ENCODE results near the gene GTF2H1. TPM values are rescaled to one million over a fixed set of nuclear protein-coding genes. Genes with fewer than 3 reads are reported as not detected.
"Not testable (repeated sequence)": the region's sequence is repeated elsewhere in the genome, so short reads cannot be mapped to it uniquely, and the experiment has no call there.

Gene GTF2H1
- total RNA-seq, 2 donors from 2014 or later = 48.9 to 54.2 TPM

DNA sequence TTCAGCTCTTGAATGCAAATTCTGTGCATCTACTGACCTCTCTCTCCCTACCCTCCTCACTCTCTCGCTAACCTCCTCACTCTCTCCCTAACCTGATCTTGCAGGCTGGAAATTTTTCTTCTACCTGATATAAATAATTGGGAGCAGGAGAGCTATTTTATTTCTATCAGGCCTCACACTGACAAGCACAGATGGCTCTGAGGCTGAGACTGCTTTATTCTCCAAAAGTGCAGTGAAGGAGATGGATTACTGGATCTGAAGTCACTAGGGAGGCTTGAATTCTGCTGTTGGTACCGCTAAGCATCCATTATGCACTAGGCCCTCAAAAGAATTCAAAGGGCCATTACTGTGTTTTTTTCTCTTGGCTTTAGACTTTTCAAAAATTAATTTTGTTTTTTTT is 52.6 kb downstream of the GTF2H1 start:
- no peaks in the 10 kb centered on the region for H3K4me1 Mint-ChIP-seq
- no peaks in the 10 kb centered on the region for H3K27me3 Mint-ChIP-seq
- no peaks in the 10 kb centered on the region for H3K36me3 Mint-ChIP-seq (ENCODE audit: low read depth)
- ATAC-seq (replicated peaks) = no peak
- no peak overlapping the region for H3K27ac Mint-ChIP-seq
- H3K9me3 Mint-ChIP-seq = no peaks in the 10 kb centered on the region
- no peak overlapping the region for H3K4me3 Mint-ChIP-seq

DNA sequence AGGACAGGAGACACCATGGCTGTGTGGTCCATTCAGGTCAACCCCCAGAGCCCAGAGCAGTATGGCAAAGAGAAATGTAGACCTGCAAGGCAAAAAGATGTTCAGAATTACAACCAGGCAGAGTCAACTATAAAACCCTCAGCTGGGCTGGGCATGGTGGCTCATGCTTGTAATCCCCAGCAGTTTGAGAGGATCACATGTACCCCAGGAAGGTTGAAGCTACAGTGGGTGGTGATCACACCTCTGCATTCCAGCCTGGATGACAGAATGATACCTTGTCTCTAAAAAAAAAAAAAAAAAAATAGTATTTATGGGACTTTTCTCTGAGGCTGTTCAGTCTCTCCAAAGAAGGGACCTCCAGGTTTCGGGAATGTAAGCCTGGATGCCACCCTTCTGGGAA is 53.6 kb downstream of the GTF2H1 start:
- ATAC-seq (replicated peaks) = no peak
- Mint-ChIP-seq H3K27me3 (no peaks in the 10 kb centered on the region), H3K36me3 (ENCODE audit: low read depth) (no peaks in the 10 kb centered on the region), H3K27ac (no peak overlapping the region), H3K9me3 (no peaks in the 10 kb centered on the region), H3K4me3 (no peak overlapping the region), H3K4me1 (no peaks in the 10 kb centered on the region)

DNA sequence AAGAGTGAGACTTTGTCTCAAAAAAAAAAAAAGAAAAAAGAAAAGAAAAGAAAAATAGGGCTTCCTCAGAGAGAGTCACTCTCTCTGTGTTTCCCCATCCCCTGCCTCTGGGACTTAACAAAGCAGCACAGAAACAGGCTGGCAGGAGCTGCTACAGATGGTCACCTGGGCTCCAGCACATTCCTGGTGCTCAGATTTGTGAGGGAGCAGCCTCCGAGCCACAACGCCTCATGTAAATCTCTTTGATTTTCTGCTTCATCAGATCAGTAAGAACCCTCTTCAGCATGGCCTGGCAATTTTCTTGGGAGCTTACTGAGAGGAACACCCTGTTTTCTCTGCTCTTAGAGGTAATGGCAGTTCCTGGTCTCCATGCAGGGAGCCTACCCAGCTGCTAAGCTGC is 56.8 kb downstream of the GTF2H1 start:
- ATAC-seq (replicated peaks) = no peak
- no peak overlapping the region for H3K4me3 Mint-ChIP-seq
- H3K36me3 Mint-ChIP-seq (ENCODE audit: low read depth) = no peaks in the 10 kb centered on the region
- H3K27me3 Mint-ChIP-seq = no peaks in the 10 kb centered on the region
- H3K4me1 Mint-ChIP-seq = peaks cover 11% of the 10 kb centered on the region
- no peak overlapping the region for H3K27ac Mint-ChIP-seq
- H3K9me3 Mint-ChIP-seq = no peaks in the 10 kb centered on the region

GRCh38 chr11:18383388-18384156 is 61.2 kb downstream of the GTF2H1 start:
- Mint-ChIP-seq H3K4me3 (peak overlapping the region; percentile 78), H3K4me1 (peaks cover 24% of the 10 kb centered on the region), H3K27ac (peak overlapping the region; percentile 93), H3K9me3 (no peaks in the 10 kb centered on the region), H3K27me3 (no peaks in the 10 kb centered on the region), H3K36me3 (ENCODE audit: low read depth) (no peaks in the 10 kb centered on the region)
- peak; percentile 95 for ATAC-seq (replicated peaks)

- Mint-ChIP-seq H3K4me3 (peak overlapping the region; percentile 78), H3K27ac (peak overlapping the region; percentile 93), H3K36me3 (ENCODE audit: low read depth) (no peaks in the 10 kb centered on the region), H3K4me1 (peaks cover 24% of the 10 kb centered on the region), H3K9me3 (no peaks in the 10 kb centered on the region), H3K27me3 (no peaks in the 10 kb centered on the region)
- peak; percentile 31 for ATAC-seq (replicated peaks)
These were observed 61.8 kb downstream of the GTF2H1 start for GRCh38 chr11:18384157-18384641.

- Mint-ChIP-seq H3K4me3 (no peak overlapping the region), H3K36me3 (ENCODE audit: low read depth) (peaks cover 14% of the 10 kb centered on the region), H3K4me1 (peaks cover 27% of the 10 kb centered on the region), H3K27me3 (no peaks in the 10 kb centered on the region), H3K9me3 (no peaks in the 10 kb centered on the region), H3K27ac (no peak overlapping the region)
- no peak for ATAC-seq (replicated peaks)
These were observed 67.7 kb downstream of the GTF2H1 start for GRCh38 chr11:18390088-18390487.

DNA sequence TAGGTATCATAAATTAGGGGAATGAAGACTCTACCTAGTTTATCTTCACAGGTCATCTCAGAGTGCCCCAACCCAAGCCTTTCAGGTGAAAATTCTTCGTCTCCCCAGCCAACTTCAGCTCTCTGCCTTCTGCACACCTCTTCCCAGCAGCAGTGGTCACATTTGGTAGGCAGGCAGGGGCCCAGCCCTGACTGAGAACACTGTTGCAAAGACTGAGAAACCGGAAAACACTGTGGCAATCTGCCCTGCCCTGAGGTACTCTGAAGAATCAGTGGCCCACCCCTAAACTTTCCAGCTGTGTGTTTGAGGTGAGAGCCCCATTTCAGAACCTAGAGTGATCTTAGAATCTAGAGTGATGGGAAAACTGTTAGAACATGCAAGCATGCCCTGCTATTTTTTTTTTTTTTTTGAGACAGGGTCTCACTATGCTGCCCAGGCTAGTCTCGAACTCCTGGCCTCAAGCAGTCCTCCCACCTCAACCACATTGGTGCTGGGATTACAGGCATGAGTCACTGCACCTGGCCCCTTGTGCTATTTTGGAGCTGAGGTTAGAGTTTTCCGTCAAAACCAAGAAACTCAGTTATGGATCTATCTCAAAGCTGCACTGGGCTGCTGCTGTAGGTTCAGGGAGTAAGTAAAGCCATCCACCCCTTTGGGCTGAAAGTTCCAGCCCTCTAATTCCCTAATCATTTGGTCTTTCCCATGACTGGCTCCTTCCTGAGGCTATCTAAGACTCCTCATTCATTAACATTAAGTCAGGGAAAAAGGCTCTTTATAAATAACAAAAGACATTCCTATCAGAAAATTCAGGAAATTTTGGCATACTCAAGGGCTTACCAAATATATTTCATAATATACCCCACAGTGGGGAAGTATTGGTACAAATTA is 70.3 kb downstream of the GTF2H1 start:
- peak overlapping the region; percentile 96 for H3K4me3 Mint-ChIP-seq
- ATAC-seq (replicated peaks) = no peak
- no peaks in the 10 kb centered on the region for H3K27me3 Mint-ChIP-seq
- H3K4me1 Mint-ChIP-seq = peaks cover 18% of the 10 kb centered on the region
- no peaks in the 10 kb centered on the region for H3K9me3 Mint-ChIP-seq
- peak overlapping the region; percentile 89 for H3K27ac Mint-ChIP-seq
- peaks cover 40% of the 10 kb centered on the region for H3K36me3 Mint-ChIP-seq (ENCODE audit: low read depth)

DNA sequence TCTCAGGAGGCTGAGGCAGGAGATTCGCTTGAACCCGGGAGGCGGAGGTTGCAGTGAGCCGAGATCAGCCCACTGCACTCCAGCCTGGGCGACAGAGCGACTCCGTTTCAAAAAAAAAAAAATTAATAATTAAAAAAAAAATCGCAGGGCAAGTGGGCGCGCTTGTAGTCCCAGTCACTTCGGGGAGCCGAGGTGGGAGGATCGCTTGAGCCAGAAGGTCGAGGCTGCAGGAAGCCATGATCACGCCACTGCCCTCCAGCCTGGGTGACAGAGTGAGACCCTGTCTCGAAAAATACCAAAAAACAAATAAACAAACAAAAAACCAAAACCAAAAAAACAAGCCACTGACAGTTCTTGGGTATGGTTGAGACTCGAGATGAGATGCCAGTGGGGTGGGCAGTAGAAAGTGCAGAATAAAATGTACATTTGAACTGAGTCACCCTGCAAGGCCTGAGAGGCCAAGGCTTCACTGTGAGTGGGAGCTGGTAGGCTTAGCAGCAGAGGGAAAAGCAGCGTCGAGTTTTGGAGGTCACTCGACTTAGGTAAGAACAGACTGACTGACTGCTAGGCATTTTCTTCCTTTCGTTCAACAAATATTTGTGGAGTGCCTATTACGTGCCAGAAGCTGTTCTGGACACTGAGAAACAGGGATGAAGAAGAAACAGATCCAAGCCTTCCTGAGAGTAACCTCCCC is 71.4 kb downstream of the GTF2H1 start:
- peak; percentile 49 for ATAC-seq (replicated peaks)
- Mint-ChIP-seq H3K4me3 (peak overlapping the region; percentile 96), H3K4me1 (peaks cover 22% of the 10 kb centered on the region), H3K27ac (peak overlapping the region; percentile 99), H3K36me3 (ENCODE audit: low read depth) (peaks cover 51% of the 10 kb centered on the region), H3K9me3 (no peaks in the 10 kb centered on the region), H3K27me3 (no peaks in the 10 kb centered on the region)

- ATAC-seq (replicated peaks) = peak; percentile 85
- H3K4me1 Mint-ChIP-seq = peaks cover 29% of the 10 kb centered on the region
- H3K36me3 Mint-ChIP-seq (ENCODE audit: low read depth) = peaks cover 58% of the 10 kb centered on the region
- H3K9me3 Mint-ChIP-seq = no peaks in the 10 kb centered on the region
- peak within 1 kb of the TSS; percentile 99 for H3K27ac Mint-ChIP-seq
- H3K27me3 Mint-ChIP-seq = no peaks in the 10 kb centered on the region
- peak within 1 kb of the TSS; percentile 96 for H3K4me3 Mint-ChIP-seq
These were observed 72.0 kb downstream of the GTF2H1 start, which contains the start of gene LDHA for GRCh38 chr11:18394275-18394927. LDHA (plus strand) TSS chr11:18394563; CDS start chr11:18396843, 2,280 bp downstream.

DNA sequence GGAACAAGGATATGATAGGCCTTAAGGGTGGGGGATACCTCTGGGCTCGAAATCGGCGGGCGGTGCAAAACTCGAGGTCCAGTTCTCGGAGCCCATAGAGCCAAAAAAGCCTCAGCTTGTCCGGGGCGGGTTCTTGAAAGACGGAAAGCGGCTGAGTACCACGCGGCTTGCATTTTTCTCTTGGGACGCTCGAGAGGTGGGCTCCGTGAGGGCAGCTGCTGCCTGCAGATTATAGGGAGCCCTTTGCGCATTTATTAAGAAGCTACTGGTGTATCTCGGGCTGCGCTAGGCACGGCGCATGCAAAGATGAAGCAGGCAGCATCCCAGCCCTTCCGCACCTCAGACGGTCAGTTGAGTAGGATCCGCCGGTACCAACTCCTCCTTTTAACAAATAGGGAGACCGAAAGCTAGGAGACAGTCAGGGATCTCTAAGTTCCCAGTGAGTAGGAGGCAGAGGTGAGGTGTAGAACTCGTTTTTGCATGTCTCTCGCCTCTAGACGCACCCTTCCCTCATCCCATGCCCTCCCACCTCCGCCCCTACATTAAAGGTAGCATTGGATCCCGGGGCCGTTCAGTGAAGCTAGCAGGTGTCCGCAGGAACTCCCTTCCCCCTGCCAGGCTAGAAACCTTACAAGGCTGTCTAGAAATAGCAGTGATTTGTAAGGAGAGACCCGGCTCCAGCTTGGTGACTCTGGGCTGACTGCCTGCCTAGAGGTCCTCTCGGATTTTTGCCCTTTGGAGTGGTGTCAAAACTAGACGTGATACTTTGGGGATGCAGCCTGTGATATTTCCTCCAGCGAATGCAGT is 72.8 kb downstream of the GTF2H1 start:
- Mint-ChIP-seq H3K36me3 (ENCODE audit: low read depth) (peaks cover 65% of the 10 kb centered on the region), H3K9me3 (no peaks in the 10 kb centered on the region), H3K4me3 (peak overlapping the region; percentile 96), H3K4me1 (peaks cover 30% of the 10 kb centered on the region), H3K27ac (peak overlapping the region; percentile 99), H3K27me3 (no peaks in the 10 kb centered on the region)
- no peak for ATAC-seq (replicated peaks)

GRCh38 chr11:18395735-18396504 is 73.6 kb downstream of the GTF2H1 start:
- peak overlapping the region; percentile 96 for H3K4me3 Mint-ChIP-seq
- peak; percentile 48 for ATAC-seq (replicated peaks)
- peak overlapping the region; percentile 99 for H3K27ac Mint-ChIP-seq
- H3K36me3 Mint-ChIP-seq (ENCODE audit: low read depth) = peaks cover 73% of the 10 kb centered on the region
- peaks cover 30% of the 10 kb centered on the region for H3K4me1 Mint-ChIP-seq
- no peaks in the 10 kb centered on the region for H3K27me3 Mint-ChIP-seq
- no peaks in the 10 kb centered on the region for H3K9me3 Mint-ChIP-seq

DNA sequence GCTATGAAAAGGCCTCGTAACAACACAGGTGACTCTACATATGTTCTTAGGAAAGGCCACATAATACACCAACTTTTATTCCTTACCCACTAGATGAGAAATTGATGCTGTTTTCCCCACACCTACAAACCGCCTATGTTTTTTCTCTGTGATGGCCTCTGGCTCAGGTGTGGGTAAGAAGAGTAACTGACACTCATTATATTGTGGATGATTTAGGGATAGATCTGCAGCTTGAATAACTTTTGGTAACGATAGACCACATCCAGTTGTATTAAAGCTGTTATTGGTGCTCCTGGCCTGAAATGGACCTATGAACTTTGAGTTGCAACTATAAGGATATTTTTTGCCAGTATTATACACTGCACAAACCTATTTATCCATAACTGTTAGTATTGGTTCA is 75.6 kb downstream of the GTF2H1 start:
- Mint-ChIP-seq H3K27me3 (no peaks in the 10 kb centered on the region), H3K36me3 (ENCODE audit: low read depth) (peaks cover 93% of the 10 kb centered on the region), H3K4me1 (peaks cover 21% of the 10 kb centered on the region), H3K4me3 (peak overlapping the region; percentile 96), H3K9me3 (no peaks in the 10 kb centered on the region), H3K27ac (peak overlapping the region; percentile 68)
- no peak for ATAC-seq (replicated peaks)

- H3K4me3 Mint-ChIP-seq; H3K27ac Mint-ChIP-seq; H3K9me3 Mint-ChIP-seq; H3K27me3 Mint-ChIP-seq; ATAC-seq (replicated peaks): not testable (repeated sequence)
- H3K4me1 Mint-ChIP-seq = peaks cover 25% of the 10 kb centered on the region
- peaks cover 100% of the 10 kb centered on the region for H3K36me3 Mint-ChIP-seq (ENCODE audit: low read depth)
These were observed 78.7 kb downstream of the GTF2H1 start for GRCh38 chr11:18401077-18401476.
